Mesodermal cell (in vitro differentiated cells): ENCODE data around the gene COQ9.

Experiments used
- H3K27ac ChIP-seq: 2 replicates; pipeline ENCODE4 v1.7.0; 2013; ENCODE audit warnings: mild to moderate bottlenecking, low read depth, low read length, moderate library complexity; ENCODE audit not compliant: severe bottlenecking
- H3K36me3 ChIP-seq: 2 replicates; pipeline ENCODE4 v1.7.1; 2013; ENCODE audit warnings: mild to moderate bottlenecking, low read length, moderate library complexity; ENCODE audit not compliant: control insufficient read depth, insufficient read depth
- H3K4me1 ChIP-seq: one replicate; pipeline ENCODE4 v1.7.1; 2013; ENCODE audit warnings: mild to moderate bottlenecking, low read length; ENCODE audit not compliant: insufficient read depth, control insufficient read depth, poor library complexity, severe bottlenecking
- H3K4me3 ChIP-seq: 2 replicates; pipeline ENCODE4 v1.7.0; 2013; ENCODE audit warnings: low read length, control low read depth, mild to moderate bottlenecking; ENCODE audit not compliant: insufficient read depth, poor library complexity, severe bottlenecking; ENCODE audit errors: extremely low read depth
- H3K9me3 ChIP-seq: 2 replicates; pipeline ENCODE4 v1.7.1; 2013; ENCODE audit warnings: mild to moderate bottlenecking, low read length, moderate library complexity; ENCODE audit not compliant: control insufficient read depth
- WGBS, 2 experiments: methylation state at CpG; one replicate each; pipeline ENCODE4 v1.1.5; 2013; ENCODE audit warnings: missing lambda C conversion rate in 2 of 2; ENCODE audit not compliant: insufficient coverage in 2 of 2; 5-methylcytosine and 5-hydroxymethylcytosine counted together

Gene COQ9

DNA sequence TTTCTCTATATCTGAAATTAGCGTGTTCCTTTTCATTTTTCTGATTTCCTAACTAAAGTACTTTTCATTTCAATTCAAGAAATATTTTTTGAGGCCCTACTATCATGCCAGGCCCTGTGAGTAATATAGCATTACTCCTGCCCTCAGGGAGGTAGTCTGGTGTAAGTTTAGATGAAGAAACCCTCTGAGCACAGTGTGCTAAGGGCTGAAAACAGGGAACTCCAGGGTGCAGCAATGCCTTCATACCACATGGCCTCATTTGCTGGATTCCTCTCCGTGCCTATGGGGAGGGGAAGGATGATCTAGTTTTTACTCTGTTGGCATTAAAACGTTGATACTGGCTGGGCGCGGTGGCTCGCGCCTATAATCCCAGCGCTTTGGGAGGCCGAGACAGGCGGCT lies 4.7 kb downstream of the COQ9 start:
- peaks cover 58% of the 10 kb centered on the region for H3K36me3 ChIP-seq

GRCh38 chr16:57462209-57462977 lies 15.1 kb downstream of the COQ9 start, which contains the start of gene POLR2C:
POLR2C (plus strand) TSS chr16:57462679; CDS start chr16:57462725, 46 bp downstream.
- H3K36me3 ChIP-seq: peaks cover 73% of the 10 kb centered on the region
- 5 to 6% methylated on average over 22 to 31 of the region's 47 CpGs for WGBS, 2 experiments
- no peaks in the 10 kb centered on the region for H3K9me3 ChIP-seq
- peak within 1 kb of the TSS; percentile 78 for H3K4me3 ChIP-seq
- H3K27ac ChIP-seq: peak within 1 kb of the TSS; percentile 23
- H3K4me1 ChIP-seq: peaks cover 14% of the 10 kb centered on the region

More for the DNA sequence above, 4.7 kb downstream of the COQ9 start:
- H3K4me1 ChIP-seq: no peaks in the 10 kb centered on the region
- no peak overlapping the region for H3K27ac ChIP-seq
- 93% methylated on average over 10 of the region's 10 CpGs for WGBS, 2 experiments
- H3K9me3 ChIP-seq: no peaks in the 10 kb centered on the region
- no peak overlapping the region for H3K4me3 ChIP-seq

GRCh38 chr16:57462978-57463362 lies 15.7 kb downstream of the COQ9 start:
- WGBS, 2 experiments: 2% methylated on average over 12 to 15 of the region's 16 CpGs
- Histone ChIP-seq H3K9me3 (no peaks in the 10 kb centered on the region), H3K4me3 (peak overlapping the region; percentile 78), H3K4me1 (peaks cover 14% of the 10 kb centered on the region), H3K36me3 (peaks cover 72% of the 10 kb centered on the region), H3K27ac (peak overlapping the region; percentile 23)

- Histone ChIP-seq H3K9me3 (no peaks in the 10 kb centered on the region), H3K4me1 (peaks cover 14% of the 10 kb centered on the region), H3K4me3 (no peak overlapping the region), H3K36me3 (peaks cover 73% of the 10 kb centered on the region), H3K27ac (no peak overlapping the region)
- WGBS, 2 experiments: no CpG with 5 or more reads among the region's 2 CpGs
Measured at GRCh38 chr16:57464523-57464922, 17.2 kb downstream of the COQ9 start.

DNA sequence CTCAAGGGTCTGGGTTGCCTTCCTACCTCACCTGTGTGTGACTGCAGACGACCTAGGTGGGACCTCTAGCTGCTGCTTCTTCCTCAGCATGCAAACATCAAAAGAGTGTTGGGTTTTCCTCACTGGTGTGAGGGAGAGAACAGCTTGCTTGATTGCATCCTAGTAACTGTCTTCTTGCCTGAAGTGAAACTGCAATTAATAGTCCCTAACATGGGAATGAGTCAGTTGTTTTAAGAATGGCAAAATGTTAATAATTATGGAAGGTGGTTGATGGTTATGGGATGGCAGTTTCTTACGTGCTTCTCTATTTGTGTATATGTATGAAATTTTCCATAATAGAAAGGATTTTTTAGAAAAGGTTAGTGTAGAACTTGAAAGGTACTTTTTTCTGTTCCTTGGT lies 21.1 kb downstream of the COQ9 start:
- 83 to 100% methylated on average over 1 to 2 of the region's 2 CpGs for WGBS, 2 experiments
- Histone ChIP-seq H3K9me3 (no peaks in the 10 kb centered on the region), H3K4me1 (peaks cover 16% of the 10 kb centered on the region), H3K4me3 (no peak overlapping the region), H3K36me3 (peaks cover 95% of the 10 kb centered on the region), H3K27ac (no peak overlapping the region)

- Histone ChIP-seq H3K36me3 (peaks cover 95% of the 10 kb centered on the region), H3K4me3 (no peak overlapping the region), H3K4me1 (peaks cover 9% of the 10 kb centered on the region), H3K9me3 (no peaks in the 10 kb centered on the region), H3K27ac (no peak overlapping the region)
- WGBS, 2 experiments: 91 to 98% methylated on average over 11 of the region's 11 CpGs
Measured at GRCh38 chr16:57469046-57469445, 21.8 kb downstream of the COQ9 start.

DNA sequence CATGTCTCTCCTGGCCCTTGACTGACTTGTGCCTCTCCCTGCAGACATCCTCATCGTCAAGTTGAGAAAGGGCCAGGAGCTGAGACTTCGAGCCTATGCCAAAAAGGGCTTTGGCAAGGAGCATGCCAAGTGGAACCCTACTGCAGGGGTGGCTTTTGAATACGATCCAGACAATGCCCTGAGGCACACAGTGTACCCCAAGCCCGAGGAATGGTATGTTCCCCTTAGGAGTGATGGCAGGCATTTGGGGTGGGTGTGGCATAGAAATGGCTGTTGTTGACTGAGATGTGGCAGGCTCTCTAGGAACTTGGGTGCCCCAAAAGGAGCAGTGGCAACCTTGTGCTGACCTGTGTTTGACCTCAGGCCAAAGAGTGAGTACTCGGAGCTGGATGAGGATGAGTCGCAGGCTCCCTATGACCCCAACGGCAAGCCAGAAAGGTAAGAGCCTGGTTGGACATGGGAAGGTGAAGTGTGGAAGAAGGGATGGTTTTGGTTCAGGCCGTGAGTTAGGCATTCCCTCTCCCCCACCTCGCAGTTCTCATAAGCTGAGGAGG lies 22.7 kb downstream of the COQ9 start:
- no peaks in the 10 kb centered on the region for H3K9me3 ChIP-seq
- H3K36me3 ChIP-seq: peaks cover 95% of the 10 kb centered on the region
- peaks cover 7% of the 10 kb centered on the region for H3K4me1 ChIP-seq
- H3K27ac ChIP-seq: peak overlapping the region; percentile 64
- WGBS, 2 experiments: 95 to 98% methylated on average over 5 to 7 of the region's 9 CpGs
- H3K4me3 ChIP-seq: no peak overlapping the region

GRCh38 chr16:57470711-57471110 lies 23.4 kb downstream of the COQ9 start:
- no peaks in the 10 kb centered on the region for H3K9me3 ChIP-seq
- peaks cover 7% of the 10 kb centered on the region for H3K4me1 ChIP-seq
- whole genome bisulfite sequencing, 2 experiments: 96 to 98% methylated on average over 6 of the region's 6 CpGs
- H3K27ac ChIP-seq: peak overlapping the region; percentile 64
- H3K36me3 ChIP-seq: peaks cover 95% of the 10 kb centered on the region
- no peak overlapping the region for H3K4me3 ChIP-seq

DNA sequence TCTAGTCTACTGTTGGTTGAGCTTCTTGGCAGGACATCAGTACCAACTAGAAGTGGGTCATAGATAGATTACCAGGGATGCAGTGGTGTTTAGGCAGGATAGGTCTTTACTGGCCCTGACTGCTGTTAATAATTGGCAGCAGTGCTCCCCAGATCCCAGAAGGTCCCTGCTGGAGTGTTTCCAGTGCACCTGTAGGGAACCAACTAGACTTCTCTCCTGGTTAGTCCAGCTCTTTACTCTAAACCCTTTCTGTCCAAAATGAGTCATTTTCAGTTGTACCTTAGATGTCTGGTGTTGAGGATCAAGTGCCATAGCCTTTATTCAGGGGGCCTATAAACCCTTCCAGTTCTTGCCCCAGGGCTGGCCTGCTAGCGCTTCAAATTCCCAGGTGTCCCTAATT lies 23.9 kb downstream of the COQ9 start:
- H3K9me3 ChIP-seq: no peaks in the 10 kb centered on the region
- peaks cover 95% of the 10 kb centered on the region for H3K36me3 ChIP-seq
- 100% methylated on average over 1 of the region's 1 CpG for WGBS, 2 experiments
- H3K27ac ChIP-seq: peak overlapping the region; percentile 64
- no peak overlapping the region for H3K4me3 ChIP-seq
- peaks cover 10% of the 10 kb centered on the region for H3K4me1 ChIP-seq

DNA sequence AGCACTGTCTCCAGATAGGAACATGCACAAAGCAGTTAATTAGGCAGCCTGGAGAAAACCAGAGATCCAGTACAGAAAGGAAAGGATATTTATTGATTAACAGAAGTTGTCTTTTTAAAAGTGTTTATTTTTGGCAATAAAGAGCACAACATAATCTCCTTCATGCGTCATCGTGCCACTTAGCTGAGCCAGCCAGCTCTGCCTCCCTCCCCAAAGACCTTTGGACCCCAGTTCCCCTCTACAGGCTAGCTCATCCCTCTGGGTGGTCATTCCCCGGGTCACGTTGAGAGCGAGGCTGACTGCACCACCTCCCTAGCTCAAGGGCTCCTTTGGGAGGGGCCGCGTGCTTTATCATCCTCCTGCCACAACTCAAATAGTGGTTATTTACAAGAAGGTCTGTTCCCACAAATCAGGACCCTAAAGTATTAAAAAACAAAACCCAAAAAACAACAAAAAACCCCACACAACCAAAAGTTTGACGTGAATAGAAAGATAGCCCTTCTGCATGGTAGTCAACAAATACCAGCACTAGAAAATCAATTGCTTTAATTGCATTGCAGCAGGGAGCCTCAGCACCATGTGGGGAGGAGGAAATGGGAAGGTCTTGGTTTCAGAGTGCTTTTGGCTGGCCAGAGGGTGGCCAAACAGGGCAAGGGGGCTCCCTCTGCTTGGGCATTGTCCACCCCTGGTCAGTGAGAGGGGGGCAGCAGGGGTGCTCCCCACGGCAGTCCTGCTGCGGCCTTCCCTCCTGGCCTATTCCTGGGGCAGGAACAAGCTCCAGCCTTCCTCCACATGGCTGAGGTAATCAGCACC lies 24.8 kb downstream of the COQ9 start:
- WGBS, 2 experiments: 46 to 67% methylated on average over 1 to 6 of the region's 10 CpGs
- peak overlapping the region; percentile 46 for H3K27ac ChIP-seq
- H3K4me1 ChIP-seq: peaks cover 9% of the 10 kb centered on the region
- no peak overlapping the region for H3K4me3 ChIP-seq
- H3K9me3 ChIP-seq: no peaks in the 10 kb centered on the region
- H3K36me3 ChIP-seq: peaks cover 95% of the 10 kb centered on the region
